Transverse colon (tissue), 3 donors: ENCODE results near the gene DPYSL5.

ENCODE experiments used
- CTCF ChIP-seq, 5 experiments: fragments of 200-600 bp in 3 of 5; fragments of 450-650 bp in 2 of 5; sonication (generic) in 3 of 5; IDR thresholded peaks; 1 replicate in 2 of 5; 2 replicates in 3 of 5; pipeline ENCODE4 v1.5.1; 2016 to 2017; ENCODE audit warnings: antibody characterized with exemption in 5 of 5, inconsistent platforms in 3 of 5, mild to moderate bottlenecking in 2 of 5, moderate library complexity in 1 of 5
- POLR2A ChIP-seq: fragments of 450-650 bp; IDR thresholded peaks from one replicate; pipeline ENCODE4 v1.6.1; 2016; ENCODE audit warnings: antibody characterized with exemption, mild to moderate bottlenecking, moderate library complexity

DNA sequence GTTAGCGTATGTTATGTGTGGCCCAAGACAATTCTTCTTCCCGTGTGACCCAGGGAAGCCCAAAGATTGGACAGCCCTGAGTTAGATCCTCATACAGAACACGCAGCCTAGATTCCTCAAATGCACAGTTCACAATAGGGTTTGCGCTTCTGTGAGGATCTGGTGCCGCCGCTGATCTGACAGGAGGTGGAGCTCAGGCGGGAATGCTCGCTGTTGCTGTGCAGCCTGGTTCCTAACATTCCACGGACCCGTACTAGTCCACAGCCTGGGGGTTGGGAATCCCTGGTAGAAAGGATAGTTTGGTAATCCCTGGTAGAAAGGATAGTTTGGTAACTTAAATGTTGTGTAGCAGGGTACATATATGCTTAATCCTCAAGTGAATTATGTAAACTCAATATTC, 149.5 kb downstream of the DPYSL5 start:
- no peak for TF ChIP-seq CTCF (IDR thresholded peaks at IDR 0.05)
- no peak for TF ChIP-seq POLR2A
